Renal cortex interstitium (tissue), 11 donors: ENCODE measurements around the gene SERGEF. TPM values are rescaled to one million over a fixed set of nuclear protein-coding genes. Genes with fewer than 3 reads are reported as not detected.

Experiments
- DNase-seq, 11 donors: peaks; one replicate each; pipeline ENCODE4 v3.0.0-alpha.2; 2013; ENCODE audit warnings: low read depth in 9 of 11, low spot score in 4 of 11; ENCODE audit errors: extremely low read depth in 1 of 11
- polyA plus RNA-seq, 3 donors: library from polyadenylated mRNA; unstranded; fragments of 120-200 nt; gene quantifications; one replicate each; pipeline ENCODE4 v1.2.1, GENCODE V29; 2013; ENCODE audit not compliant: insufficient read length in 3 of 3

The SERGEF gene
- polyA plus RNA-seq, 3 donors = 19.9 to 20.8 (median 20.4) TPM

DNA sequence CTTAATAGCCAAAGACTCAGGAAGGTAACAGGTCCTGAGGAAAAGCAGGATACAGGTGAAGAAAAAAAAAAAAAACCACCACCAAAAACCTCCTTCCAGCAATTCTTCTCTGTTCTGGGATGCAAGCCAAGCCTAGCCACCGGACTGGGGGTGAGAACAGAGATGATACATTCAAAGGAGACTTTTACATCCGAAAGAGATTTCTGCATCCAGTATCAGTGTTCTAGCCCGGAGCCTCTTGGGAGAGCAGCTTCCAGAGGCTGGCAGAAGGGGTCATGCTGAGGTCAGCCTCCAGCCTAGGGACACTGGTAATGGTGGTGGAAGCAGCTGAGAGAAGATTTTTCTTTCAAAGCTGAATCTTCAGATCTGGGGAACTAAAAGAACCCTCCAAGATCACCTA is 202.1 kb downstream of the SERGEF start:
- no peak for DNase-seq

DNA sequence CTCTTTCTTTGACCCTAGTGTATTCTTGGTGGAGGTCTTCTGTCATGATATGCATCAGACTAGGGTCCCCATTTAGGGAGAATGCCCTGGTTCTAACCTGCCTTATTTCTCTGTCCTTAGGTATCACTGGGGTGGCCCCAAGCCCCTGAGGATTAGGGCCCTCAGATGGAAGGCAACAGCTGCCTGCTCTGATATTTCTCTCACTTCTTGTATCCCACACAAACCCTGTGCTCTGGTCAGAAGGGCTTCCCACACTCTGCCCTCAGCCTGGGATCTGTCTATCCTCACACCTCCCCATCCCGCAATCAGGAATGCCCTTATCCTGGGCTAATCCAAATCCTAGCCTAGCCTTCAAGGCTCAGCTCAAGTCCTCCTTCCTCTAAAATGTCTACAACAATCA is 202.8 kb downstream of the SERGEF start:
- DNase-seq = no peak

GRCh38 chr11:17807034-17807433 is 205.8 kb downstream of the SERGEF start:
- DNase-seq = no peak

DNA sequence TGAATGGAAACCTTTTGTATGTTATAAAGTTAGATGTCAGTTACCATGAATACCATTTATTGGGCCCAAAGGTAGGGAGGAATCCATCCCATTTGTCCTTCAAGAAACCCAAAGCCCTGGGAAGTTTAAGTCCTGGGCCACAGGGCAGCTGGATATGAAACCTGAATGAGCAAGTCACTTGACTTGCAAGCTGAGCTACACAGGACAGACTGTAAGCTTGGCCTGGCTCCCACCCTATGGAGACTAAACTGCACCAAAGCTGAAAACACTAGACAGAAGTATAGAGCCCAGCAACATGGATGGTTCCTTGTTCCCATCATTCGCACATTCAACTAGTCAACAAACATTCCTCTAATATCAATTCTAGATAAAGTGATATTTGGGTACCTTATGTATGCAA is 207.0 kb downstream of the SERGEF start:
- DNase-seq = no peak

DNA sequence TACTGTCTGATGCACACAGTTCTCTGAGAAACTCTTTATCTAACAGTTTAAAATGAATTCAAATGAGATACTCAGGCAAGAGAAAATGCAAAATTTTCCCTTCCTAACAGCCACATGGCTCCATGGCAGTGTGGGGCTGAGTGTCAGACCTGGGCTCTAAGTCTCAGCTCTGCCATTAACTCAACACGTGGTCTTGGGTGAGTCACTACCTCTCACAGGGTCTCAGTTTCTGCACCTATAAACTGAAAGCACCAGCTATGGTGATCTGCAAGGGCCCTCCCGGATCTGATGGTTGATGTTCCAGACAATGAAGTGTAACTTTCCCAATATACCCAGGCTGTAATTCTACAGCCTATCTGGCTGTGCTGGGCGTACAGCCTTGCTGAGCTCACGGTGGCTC is 207.8 kb downstream of the SERGEF start:
- no peak for DNase-seq

DNA sequence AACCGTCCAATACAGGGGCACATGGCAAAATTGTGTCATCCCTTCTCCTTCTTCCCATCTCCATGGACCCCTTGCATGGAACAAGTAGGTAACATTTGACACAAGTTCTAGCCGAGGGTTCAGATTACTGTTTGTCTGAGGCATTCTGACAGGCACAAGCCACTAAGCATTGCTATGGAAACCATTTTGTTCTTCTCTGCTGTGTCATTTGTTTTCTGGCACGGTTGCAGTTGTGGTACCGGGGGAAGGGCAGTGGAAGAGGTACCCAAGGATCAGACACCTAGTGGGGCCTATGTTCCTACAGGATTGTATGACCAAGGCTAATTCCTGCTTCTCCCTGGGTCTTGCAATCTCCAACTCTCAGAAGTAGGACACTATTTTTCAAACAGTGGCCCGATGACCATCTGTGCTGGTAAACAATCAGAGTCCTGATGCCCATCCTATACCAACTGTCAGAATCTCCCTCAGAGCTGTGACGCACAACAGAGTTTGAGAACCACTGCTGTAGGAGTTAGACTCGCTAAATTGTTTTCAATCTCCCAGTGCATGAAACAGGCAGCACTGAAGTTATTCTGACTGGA is 209.0 kb downstream of the SERGEF start:
- DNase-seq = no peak

- DNase-seq = no peak
Measured at GRCh38 chr11:17802491-17802890, 210.4 kb downstream of the SERGEF start.

DNA sequence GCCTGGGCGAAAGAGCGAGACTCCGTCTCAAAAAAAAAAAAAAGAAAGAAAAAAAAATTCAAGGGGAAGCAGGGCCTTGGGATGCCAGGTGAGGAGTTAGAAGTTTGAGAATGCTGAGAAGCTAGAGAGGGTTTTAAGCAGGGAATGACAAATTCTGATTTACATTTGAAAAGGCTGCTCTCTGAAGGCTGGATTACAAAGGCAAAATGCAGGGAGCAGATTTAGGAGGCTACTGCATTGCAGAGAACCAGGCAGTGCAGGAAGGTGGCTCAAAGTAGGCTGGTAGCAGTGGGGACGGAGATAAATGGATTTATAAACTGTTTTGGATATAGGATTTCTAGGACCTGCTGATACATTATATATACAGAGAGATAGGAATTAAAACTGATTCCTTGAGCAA is 211.7 kb downstream of the SERGEF start:
- no peak for DNase-seq

DNA sequence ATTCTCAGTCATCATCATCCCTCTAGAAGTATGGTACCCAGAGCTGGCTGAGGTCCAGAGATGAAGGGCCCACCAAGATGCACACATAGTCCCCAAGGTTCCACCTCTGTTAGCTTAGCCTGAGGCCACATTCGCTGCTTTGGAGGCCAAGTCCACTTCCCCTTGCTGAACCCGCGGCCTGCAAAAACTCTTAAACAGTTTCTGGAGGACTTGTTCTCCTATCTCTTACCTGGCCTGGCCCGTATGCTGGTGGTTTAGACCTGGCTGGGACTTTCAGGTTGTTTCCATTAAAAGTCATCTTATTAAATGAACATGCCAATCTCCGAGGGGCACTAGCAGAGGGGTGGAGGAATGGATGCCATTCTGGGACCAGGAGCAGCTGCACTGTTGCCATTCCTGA is 213.7 kb downstream of the SERGEF start:
- DNase-seq = no peak

- DNase-seq = no peak
Measured at GRCh38 chr11:17798716-17799115, 214.1 kb downstream of the SERGEF start.

GRCh38 chr11:17798253-17798652 is 214.6 kb downstream of the SERGEF start:
- DNase-seq = no peak

- no peak for DNase-seq
Measured at GRCh38 chr11:17796154-17796553, 216.7 kb downstream of the SERGEF start.

DNA sequence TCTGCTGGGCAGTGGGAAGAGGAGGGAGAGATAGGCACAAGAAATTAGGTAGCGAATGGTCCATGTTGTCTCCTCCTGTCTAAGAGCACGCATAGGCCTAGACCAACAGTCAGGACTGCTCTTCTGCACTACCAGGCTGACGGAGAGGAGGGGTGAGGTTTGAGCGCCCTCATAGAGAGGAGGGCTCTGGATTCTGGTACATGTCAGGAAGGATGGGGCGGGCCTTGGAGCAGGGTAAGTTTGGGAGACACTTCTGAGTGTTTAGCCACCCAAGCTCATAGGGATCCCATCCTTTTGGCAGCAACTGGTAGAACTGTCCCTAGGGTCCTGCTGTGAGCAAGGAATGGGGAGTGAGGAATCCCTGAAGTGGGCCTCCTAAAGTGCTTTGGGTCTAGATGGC is 217.9 kb downstream of the SERGEF start:
- DNase-seq = no peak

- no peak for DNase-seq
Measured at GRCh38 chr11:17793642-17794170, 219.1 kb downstream of the SERGEF start.

DNA sequence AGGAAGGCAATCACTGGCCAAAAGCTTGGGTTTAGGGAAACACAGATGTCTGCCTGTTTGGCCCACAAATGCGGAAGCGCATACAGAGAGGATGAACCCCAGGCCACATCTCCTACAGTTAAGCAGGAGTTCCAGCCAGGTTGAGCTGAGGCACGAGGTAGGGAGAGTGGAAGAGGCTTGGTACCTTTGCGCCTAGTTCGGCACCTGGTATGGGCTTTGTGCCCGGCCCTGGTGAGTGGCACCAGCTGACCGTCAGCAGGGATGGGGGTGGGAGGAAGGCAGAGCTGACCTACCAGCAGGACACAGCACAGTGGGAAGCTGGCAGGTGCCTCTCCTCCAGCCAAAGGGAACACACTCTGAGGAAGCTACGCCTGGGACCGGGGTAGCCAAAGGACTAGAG is 220.7 kb downstream of the SERGEF start:
- DNase-seq = no peak

DNA sequence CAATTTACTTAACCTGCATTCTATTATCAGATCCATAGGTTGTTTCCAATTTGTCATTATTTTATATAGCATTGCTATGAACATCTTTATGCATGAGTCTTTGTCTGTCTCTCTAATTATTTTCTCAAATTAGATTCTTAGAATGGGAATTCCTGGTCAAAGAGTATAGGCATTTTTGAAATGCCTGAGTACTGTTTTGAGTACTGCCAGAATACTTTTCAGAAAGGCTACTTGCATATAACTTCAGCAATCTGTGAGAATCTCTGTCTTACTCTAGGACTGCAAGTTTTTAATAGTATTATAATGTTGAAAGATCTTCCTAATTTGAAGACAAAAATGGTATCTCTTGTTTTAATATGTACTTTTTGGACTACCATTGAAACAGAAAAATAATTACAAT is 221.7 kb downstream of the SERGEF start:
- DNase-seq = no peak

- DNase-seq = no peak
Measured at GRCh38 chr11:17790453-17790852, 222.4 kb downstream of the SERGEF start.

DNA sequence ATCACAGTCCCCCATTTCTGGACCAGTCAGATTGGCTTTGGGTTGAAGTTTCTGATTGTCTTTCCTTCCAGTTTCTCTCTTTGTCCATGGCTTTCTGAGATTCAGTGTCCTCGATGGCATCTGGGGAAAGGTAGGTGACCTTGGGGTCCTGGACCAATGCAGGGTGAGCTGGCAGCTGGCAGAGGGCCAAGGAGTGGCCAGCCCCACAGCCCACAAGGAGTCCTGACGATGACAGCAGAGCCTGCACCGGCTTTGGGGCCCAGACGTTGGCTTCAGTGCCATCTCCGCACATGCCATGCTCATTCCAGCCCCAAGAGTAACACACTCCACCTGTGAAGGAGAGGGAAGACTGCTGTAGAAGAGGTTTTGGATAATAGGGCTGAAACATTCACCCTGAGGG is 224.8 kb downstream of the SERGEF start:
- DNase-seq = no peak

DNA sequence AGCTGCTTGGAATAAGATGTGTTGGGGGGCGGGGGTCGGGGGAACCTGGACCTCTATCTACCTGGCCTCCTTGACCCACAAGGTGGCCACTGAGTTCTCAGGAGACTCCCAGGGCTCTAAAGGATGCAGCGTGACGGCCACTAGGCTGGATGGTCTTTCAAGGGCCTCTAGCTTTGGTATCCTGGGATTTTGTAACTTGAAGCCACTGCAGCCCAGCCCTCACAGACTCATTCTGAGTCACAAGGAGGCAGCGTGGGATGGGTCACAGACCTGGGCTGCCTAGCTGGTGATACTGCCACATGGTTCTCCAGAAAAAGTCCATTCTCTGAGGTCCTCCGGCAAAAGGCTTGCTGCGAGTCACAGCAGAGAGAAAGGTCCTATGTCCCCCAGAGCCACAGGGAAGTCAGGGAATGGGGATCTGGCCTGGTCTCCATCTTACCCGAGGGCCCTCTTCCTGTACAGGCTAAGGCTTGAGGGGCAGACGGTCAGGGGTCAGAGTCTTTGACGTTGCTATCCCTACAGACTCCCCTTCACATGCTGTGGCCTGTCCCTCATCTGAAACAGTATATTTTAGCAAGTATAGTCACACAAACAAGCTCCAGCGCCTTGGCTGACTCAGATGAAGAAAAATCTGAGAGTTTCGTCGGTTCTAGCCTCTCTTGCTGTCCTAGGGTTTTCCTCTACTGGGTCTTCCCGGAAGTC is 225.9 kb downstream of the SERGEF start:
- DNase-seq = no peak

DNA sequence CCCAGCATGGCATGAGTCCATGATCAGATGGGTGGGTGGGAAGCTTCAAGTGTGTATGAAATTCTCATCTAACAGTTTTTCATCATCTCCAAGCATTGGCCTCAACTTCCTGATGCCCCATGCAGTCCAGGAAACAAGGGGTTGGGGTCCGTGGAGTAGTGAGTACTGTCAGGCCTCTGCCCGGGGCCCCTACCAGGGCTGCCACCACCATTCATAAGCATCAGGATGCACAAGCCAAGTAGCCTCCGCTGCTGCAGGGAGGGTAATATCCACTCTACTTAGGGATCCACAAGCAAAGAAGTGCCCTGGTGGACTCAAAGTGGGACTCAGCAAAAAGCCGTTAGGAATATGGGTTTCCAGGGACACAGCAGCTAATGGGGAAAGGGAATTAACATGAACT is 229.0 kb downstream of the SERGEF start:
- no peak for DNase-seq
